A673 (cell line): ENCODE data around the gene ATP8B1.

Experiments used
- EZH2 ChIP-seq: fragments of 200-600 bp; sonication (generic); IDR thresholded peaks from 2 replicates; pipeline ENCODE4 v1.6.1; 2017; ENCODE audit warnings: borderline replicate concordance, low read depth, mild to moderate bottlenecking, mixed read lengths, antibody characterized with exemption, low read length; ENCODE audit not compliant: poor library complexity, severe bottlenecking
- TF ChIP-seq, protein P1 (sequence below): fragments of 300-800, 200-600 bp; sonication (generic); conservative IDR thresholded peaks from 2 replicates; pipeline ENCODE4 v1.5.1; 2017; ENCODE audit warnings: low read depth, mild to moderate bottlenecking, antibody characterized with exemption, low read length, moderate library complexity, mixed read lengths

GRCh38 chr18:57819671-57820460 lies 16.8 kb upstream of the ATP8B1 start:
- TF ChIP-seq, protein P1, sequence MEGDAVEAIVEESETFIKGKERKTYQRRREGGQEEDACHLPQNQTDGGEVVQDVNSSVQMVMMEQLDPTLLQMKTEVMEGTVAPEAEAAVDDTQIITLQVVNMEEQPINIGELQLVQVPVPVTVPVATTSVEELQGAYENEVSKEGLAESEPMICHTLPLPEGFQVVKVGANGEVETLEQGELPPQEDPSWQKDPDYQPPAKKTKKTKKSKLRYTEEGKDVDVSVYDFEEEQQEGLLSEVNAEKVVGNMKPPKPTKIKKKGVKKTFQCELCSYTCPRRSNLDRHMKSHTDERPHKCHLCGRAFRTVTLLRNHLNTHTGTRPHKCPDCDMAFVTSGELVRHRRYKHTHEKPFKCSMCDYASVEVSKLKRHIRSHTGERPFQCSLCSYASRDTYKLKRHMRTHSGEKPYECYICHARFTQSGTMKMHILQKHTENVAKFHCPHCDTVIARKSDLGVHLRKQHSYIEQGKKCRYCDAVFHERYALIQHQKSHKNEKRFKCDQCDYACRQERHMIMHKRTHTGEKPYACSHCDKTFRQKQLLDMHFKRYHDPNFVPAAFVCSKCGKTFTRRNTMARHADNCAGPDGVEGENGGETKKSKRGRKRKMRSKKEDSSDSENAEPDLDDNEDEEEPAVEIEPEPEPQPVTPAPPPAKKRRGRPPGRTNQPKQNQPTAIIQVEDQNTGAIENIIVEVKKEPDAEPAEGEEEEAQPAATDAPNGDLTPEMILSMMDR, result no peak
- TF ChIP-seq EZH2, result no peak
